OCI-LY1 (cell line): Measurements from ENCODE around the gene NFU1.

Experiments
- EZH2 ChIP-seq: fragments of 200-600 bp; sonication (generic), shearing (Covaris generic); IDR thresholded peaks from 2 replicates; pipeline ENCODE4 v1.8.0; 2017; ENCODE audit warnings: borderline replicate concordance, mixed run types, mild to moderate bottlenecking, antibody characterized with exemption, low read length, moderate library complexity, mixed read lengths
- TF ChIP-seq, protein P1 (sequence below): fragments of 200-600 bp; sonication (generic), shearing (Covaris generic); IDR thresholded peaks from 2 replicates; pipeline ENCODE4 v1.5.1; 2017; ENCODE audit warnings: mild to moderate bottlenecking, antibody characterized with exemption, low read length, moderate library complexity, mixed read lengths

DNA sequence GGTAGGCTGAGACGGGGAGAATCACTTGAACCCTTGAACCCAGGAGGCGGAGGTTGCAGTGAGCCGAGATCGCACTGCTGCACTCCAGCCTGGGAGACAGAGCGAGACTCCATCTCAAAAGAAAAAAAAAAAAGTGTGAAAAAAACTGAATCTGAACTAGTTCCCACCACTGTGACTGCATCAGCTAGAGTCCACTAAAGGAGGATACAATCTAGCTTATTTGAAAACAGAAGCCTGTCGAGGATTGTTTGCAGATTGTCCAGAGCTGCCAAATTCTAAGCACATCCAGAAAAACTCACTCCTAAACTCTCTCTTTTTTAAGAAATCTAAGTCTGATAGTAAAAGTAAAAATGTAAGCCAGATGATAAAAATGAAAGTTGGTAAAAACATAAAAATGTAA, 60.8 kb downstream of the NFU1 start:
- TF ChIP-seq, protein P1, sequence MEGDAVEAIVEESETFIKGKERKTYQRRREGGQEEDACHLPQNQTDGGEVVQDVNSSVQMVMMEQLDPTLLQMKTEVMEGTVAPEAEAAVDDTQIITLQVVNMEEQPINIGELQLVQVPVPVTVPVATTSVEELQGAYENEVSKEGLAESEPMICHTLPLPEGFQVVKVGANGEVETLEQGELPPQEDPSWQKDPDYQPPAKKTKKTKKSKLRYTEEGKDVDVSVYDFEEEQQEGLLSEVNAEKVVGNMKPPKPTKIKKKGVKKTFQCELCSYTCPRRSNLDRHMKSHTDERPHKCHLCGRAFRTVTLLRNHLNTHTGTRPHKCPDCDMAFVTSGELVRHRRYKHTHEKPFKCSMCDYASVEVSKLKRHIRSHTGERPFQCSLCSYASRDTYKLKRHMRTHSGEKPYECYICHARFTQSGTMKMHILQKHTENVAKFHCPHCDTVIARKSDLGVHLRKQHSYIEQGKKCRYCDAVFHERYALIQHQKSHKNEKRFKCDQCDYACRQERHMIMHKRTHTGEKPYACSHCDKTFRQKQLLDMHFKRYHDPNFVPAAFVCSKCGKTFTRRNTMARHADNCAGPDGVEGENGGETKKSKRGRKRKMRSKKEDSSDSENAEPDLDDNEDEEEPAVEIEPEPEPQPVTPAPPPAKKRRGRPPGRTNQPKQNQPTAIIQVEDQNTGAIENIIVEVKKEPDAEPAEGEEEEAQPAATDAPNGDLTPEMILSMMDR, result no peak
- no peak for TF ChIP-seq EZH2
